Measurements from ENCODE around the gene PPFIA2.

- TF ChIP-seq CTCF (conservative IDR thresholded peaks at IDR 0.05; ENCODE audit: low read length) (no peak), EZH2phosphoT487 (IDR thresholded peaks at IDR 0.05; ENCODE audit: borderline replicate concordance) (no peak)
These were observed 141.2 kb downstream of the PPFIA2 start for GRCh38 chr12:81617915-81618314.

Data from Loucy (cell line).